Thyroid gland (tissue), 4 donors: ENCODE data around the gene ANKRD6. TPM values are rescaled to one million over a fixed set of nuclear protein-coding genes. Genes with fewer than 3 reads are reported as not detected.

ENCODE experiments used
- DNase-seq, 2 donors: peaks; one replicate each; pipeline ENCODE4 v3.0.0-alpha.2; 2019
- H3K27ac ChIP-seq, 3 donors: fragments of 200-600 bp; sonication (generic); 1 replicate in 2 of 3; 2 replicates in 1 of 3; pipeline ENCODE4 v1.5.1; 2016 to 2019; ENCODE audit warnings: mild to moderate bottlenecking in 1 of 3, moderate library complexity in 1 of 3
- H3K27me3 ChIP-seq: fragments of 200-600 bp; sonication (generic); one replicate; pipeline ENCODE4 v1.5.1; 2019
- H3K36me3 ChIP-seq, 2 donors: fragments of 200-600 bp; sonication (generic); one replicate each; pipeline ENCODE4 v1.5.1; 2016 to 2019
- H3K4me1 ChIP-seq, 2 donors: fragments of 200-600 bp; sonication (generic); one replicate each; pipeline ENCODE4 v1.5.1; 2017 to 2019
- H3K4me3 ChIP-seq, 3 donors: fragments of 200-600 bp; sonication (generic); replicated peaks in 1 of 3; 1 replicate in 2 of 3; 2 replicates in 1 of 3; pipeline ENCODE4 v1.5.1; 2016; ENCODE audit warnings: mild to moderate bottlenecking in 1 of 3
- H3K9me3 ChIP-seq: fragments of 200-600 bp; sonication (generic); one replicate; pipeline ENCODE4 v1.5.1; 2017
- CTCF ChIP-seq, 6 experiments: fragments of 200-600 bp in 3 of 6; fragments of 450-650 bp in 3 of 6; sonication (generic) in 3 of 6; IDR thresholded peaks; one replicate each; pipeline ENCODE4 v1.5.1; 2016 to 2019; ENCODE audit warnings: antibody characterized with exemption in 6 of 6, mild to moderate bottlenecking in 2 of 6, inconsistent platforms in 1 of 6, moderate library complexity in 1 of 6
- POLR2A ChIP-seq, 2 donors: fragments of 450-650 bp; IDR thresholded peaks; one replicate each; pipeline ENCODE4 v1.6.1; 2017; ENCODE audit warnings: antibody characterized with exemption in 2 of 2, mild to moderate bottlenecking in 2 of 2, moderate library complexity in 1 of 2
- WGBS, 2 donors: methylation state at CpG; one replicate each; pipeline ENCODE4 v1.1.5; 2017; 5-methylcytosine and 5-hydroxymethylcytosine counted together
- intact Hi-C: fragments of 100-400 bp; cut with DNase I; formaldehyde crosslinking; loops from one replicate; pipeline ENCODE4 v1.15.1; 2023
- total RNA-seq, 4 donors: library from RNA; depleted of rRNA; stranded (reverse); fragments of >200 nt; gene quantifications; one replicate each; pipeline ENCODE4 v1.2.3, GENCODE V29; 2016

Gene ANKRD6
- total RNA-seq, 4 donors from 2014 or later = 18.2 to 50.6 (median 20.6) TPM

DNA sequence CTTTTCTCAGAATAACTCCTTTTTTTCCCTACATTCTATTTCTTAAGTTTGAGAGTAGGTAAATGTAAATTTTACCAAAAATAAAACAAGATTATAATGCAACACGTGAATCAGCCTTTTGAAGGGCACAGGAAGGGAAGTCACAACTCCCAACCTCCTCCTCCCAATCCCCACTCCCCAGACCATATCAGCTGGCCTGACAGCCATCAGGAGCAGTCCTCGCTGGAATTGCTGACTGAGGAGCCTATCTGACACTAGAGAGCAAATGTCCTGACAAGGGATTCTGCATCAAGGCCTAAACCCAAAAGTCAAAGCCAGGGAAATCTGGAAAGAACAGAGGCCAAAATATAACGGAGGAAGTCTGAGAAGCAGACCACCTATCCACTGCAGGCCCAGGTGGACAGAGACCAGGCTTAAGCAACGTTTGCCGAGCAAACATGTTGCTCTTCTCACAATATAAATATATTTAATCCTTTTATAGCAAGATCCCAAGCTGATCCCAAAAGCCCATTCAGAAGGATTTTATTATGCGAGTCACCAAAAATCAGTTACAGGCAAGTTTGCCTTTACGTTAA, 23.4 kb upstream of the ANKRD6 start:
- Histone ChIP-seq H3K4me3 (no peak overlapping the region), H3K36me3 (no peaks in the 10 kb centered on the region), H3K27ac (peak overlapping the region in 1 of 3 donors; percentile 23), H3K27me3 (no peaks in the 10 kb centered on the region), H3K4me1 (no peaks in the 10 kb centered on the region), H3K9me3 (no peaks in the 10 kb centered on the region)
- 91% methylated on average over 7 of the region's 7 CpGs for WGBS, 2 donors
- no peak for TF ChIP-seq CTCF (IDR thresholded peaks at IDR 0.05)
- TF ChIP-seq POLR2A (IDR thresholded peaks at IDR 0.05) = no peak
- intact Hi-C loops = no loop called here
- no peak for DNase-seq

DNA sequence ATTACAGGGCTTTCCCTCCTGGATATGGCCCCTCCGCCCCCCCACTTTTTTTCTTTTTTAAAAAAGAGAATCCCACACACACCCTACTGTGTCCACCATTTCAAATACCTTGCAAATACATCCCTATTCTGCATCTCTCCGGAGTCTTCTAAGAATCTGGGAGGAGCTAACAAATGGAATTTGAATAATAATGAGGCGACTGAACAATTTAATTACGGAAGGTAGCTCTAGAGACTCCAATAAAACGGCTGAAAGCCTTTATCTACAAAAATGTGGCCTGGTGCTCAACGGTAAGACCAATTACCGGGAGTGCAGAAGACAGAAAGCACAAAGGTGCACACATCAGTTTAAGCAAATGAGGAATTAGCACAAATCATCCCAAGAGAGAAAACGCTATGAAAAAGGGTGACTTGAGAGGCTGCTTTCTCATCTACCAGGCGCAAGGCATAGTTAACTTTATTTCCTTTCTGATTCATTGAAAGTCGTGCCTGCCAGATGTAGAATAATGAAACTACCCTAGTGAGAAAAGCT, 22.7 kb upstream of the ANKRD6 start:
- WGBS, 2 donors = 75 to 80% methylated on average over 10 of the region's 10 CpGs
- no peaks in the 10 kb centered on the region for H3K27me3 ChIP-seq
- H3K36me3 ChIP-seq = no peaks in the 10 kb centered on the region
- H3K4me1 ChIP-seq = no peaks in the 10 kb centered on the region
- H3K9me3 ChIP-seq = no peaks in the 10 kb centered on the region
- H3K4me3 ChIP-seq = no peak overlapping the region
- no peak for DNase-seq
- TF ChIP-seq CTCF (IDR thresholded peaks at IDR 0.05) (no peak), POLR2A (IDR thresholded peaks at IDR 0.05) (no peak)
- peak overlapping the region in 1 of 3 donors; percentile 86 for H3K27ac ChIP-seq
- intact Hi-C loops = no loop called here

- no peak for DNase-seq
Measured at GRCh38 chr6:89410788-89411144, 22.2 kb upstream of the ANKRD6 start.

GRCh38 chr6:89411145-89412070, 21.5 kb upstream of the ANKRD6 start:
- no peak for TF ChIP-seq CTCF (IDR thresholded peaks at IDR 0.05)
- peak in 1 of 2 donors; percentile 27 for TF ChIP-seq POLR2A (IDR thresholded peaks at IDR 0.05)
- 3% methylated on average over 45 to 50 of the region's 93 CpGs for WGBS, 2 donors
- no peaks in the 10 kb centered on the region for H3K36me3 ChIP-seq
- H3K9me3 ChIP-seq = no peaks in the 10 kb centered on the region
- H3K4me3 ChIP-seq = peak overlapping the region; percentile 86 to 94 (median 94)
- no peaks in the 10 kb centered on the region for H3K4me1 ChIP-seq
- no peaks in the 10 kb centered on the region for H3K27me3 ChIP-seq
- H3K27ac ChIP-seq = peak overlapping the region; percentile 86 to 95 (median 92)
- intact Hi-C loops = no loop called here
- peak; percentile 50 to 54 for DNase-seq

More at GRCh38 chr6:89410788-89411144, 22.2 kb upstream of the ANKRD6 start:
- Histone ChIP-seq H3K27ac (peak overlapping the region; percentile 86 to 95 (median 92)), H3K9me3 (no peaks in the 10 kb centered on the region), H3K4me1 (no peaks in the 10 kb centered on the region), H3K27me3 (no peaks in the 10 kb centered on the region), H3K4me3 (peak overlapping the region; percentile 86 to 94 (median 94)), H3K36me3 (no peaks in the 10 kb centered on the region)
- WGBS, 2 donors = 35 to 47% methylated on average over 4 of the region's 4 CpGs
- intact Hi-C loops = no loop called here
- TF ChIP-seq CTCF (IDR thresholded peaks at IDR 0.05) (no peak), POLR2A (IDR thresholded peaks at IDR 0.05) (no peak)
